Prostate gland (tissue), 2 donors: ENCODE results near the gene IQCC. TPM values are rescaled to one million over a fixed set of nuclear protein-coding genes. Genes with fewer than 3 reads are reported as not detected.

Source experiments
- DNase-seq: peaks from one replicate; pipeline ENCODE4 v3.0.0-alpha.2; 2019; ENCODE audit warnings: low spot score
- H3K27ac ChIP-seq, 2 donors: fragments of 200-600 bp; sonication (generic); 2 replicates each; pipeline ENCODE4 v1.5.1; 2017 to 2019
- H3K27me3 ChIP-seq: fragments of 200-600 bp; sonication (generic); replicated peaks from 2 replicates; pipeline ENCODE4 v1.5.1; 2019; ENCODE audit not compliant: insufficient read depth
- H3K36me3 ChIP-seq, 2 donors: fragments of 200-600 bp; sonication (generic); 1 replicate in 1 of 2; 2 replicates in 1 of 2; pipeline versions ENCODE4 v1.5.1 to v1.8.1; 2017 to 2019
- H3K4me1 ChIP-seq: fragments of 200-600 bp; sonication (generic); replicated peaks from 2 replicates; pipeline ENCODE4 v1.5.1; 2019
- H3K4me3 ChIP-seq, 2 donors: fragments of 200-600 bp; sonication (generic); 2 replicates each; pipeline ENCODE4 v1.5.1; 2017 to 2019
- H3K9me3 ChIP-seq: fragments of 200-600 bp; sonication (generic); 2 replicates; pipeline ENCODE4 v1.5.1; 2017
- POLR2A ChIP-seq: fragments of 450-650 bp; IDR thresholded peaks from one replicate; pipeline ENCODE4 v1.6.1; 2016; ENCODE audit warnings: antibody characterized with exemption, mild to moderate bottlenecking
- POLR2AphosphoS5 ChIP-seq: sonication (generic); formaldehyde crosslinking; IDR thresholded peaks from one replicate; pipeline ENCODE4 v1.6.1; 2017; ENCODE audit warnings: antibody characterized with exemption
- WGBS: methylation state at CpG from one replicate; pipeline ENCODE4 v1.1.5; 2018; 5-methylcytosine and 5-hydroxymethylcytosine counted together
- intact Hi-C: fragments of 100-400 bp; cut with DNase I; formaldehyde crosslinking; loops from one replicate; pipeline ENCODE4 v1.14.2; 2022
- total RNA-seq, 2 donors: library from RNA; depleted of rRNA; stranded (reverse); fragments of >200 nt; gene quantifications; one replicate each; pipeline ENCODE4 v1.1.0, GENCODE V29; 2016
- TF ChIP-seq, protein P1 (sequence below), 4 experiments: fragments of 200-600 bp in 2 of 4; fragments of 450-650 bp in 2 of 4; sonication (generic) in 2 of 4; IDR thresholded peaks; 1 replicate in 3 of 4; 2 replicates in 1 of 4; pipeline ENCODE4 v1.5.1; 2016 to 2019; ENCODE audit warnings: antibody characterized with exemption in 4 of 4, mild to moderate bottlenecking in 2 of 4, moderate library complexity in 2 of 4

Gene IQCC
- total RNA-seq, 2 donors from 2014 or later, result 5.2 to 5.6 TPM

- Histone ChIP-seq H3K36me3 (no peaks in the 10 kb centered on the region), H3K4me3 (no peak within 1 kb of the TSS), H3K27me3 (no peaks in the 10 kb centered on the region), H3K4me1 (no peaks in the 10 kb centered on the region), H3K27ac (peak within 1 kb of the TSS; percentile 11 to 15), H3K9me3 (no peaks in the 10 kb centered on the region)
- WGBS, result 81% methylated on average over 25 of the region's 25 CpGs
- intact Hi-C loops, result no loop called here
- DNase-seq, result no peak
- TF ChIP-seq, protein P1, sequence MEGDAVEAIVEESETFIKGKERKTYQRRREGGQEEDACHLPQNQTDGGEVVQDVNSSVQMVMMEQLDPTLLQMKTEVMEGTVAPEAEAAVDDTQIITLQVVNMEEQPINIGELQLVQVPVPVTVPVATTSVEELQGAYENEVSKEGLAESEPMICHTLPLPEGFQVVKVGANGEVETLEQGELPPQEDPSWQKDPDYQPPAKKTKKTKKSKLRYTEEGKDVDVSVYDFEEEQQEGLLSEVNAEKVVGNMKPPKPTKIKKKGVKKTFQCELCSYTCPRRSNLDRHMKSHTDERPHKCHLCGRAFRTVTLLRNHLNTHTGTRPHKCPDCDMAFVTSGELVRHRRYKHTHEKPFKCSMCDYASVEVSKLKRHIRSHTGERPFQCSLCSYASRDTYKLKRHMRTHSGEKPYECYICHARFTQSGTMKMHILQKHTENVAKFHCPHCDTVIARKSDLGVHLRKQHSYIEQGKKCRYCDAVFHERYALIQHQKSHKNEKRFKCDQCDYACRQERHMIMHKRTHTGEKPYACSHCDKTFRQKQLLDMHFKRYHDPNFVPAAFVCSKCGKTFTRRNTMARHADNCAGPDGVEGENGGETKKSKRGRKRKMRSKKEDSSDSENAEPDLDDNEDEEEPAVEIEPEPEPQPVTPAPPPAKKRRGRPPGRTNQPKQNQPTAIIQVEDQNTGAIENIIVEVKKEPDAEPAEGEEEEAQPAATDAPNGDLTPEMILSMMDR (IDR thresholded peaks at IDR 0.05), result no peak
- TF ChIP-seq POLR2A (no peak), POLR2AphosphoS5 (no peak)
Observed at GRCh38 chr1:32250893-32251716, 45.6 kb downstream of the IQCC start, which contains the start of gene LCK. TSS of gene LCK (plus strand) at chr1:32251265. CDS start at chr1:32274330, 23,065 bp downstream.

- Histone ChIP-seq H3K4me1 (no peaks in the 10 kb centered on the region), H3K36me3 (no peaks in the 10 kb centered on the region), H3K4me3 (no peak overlapping the region), H3K27me3 (no peaks in the 10 kb centered on the region), H3K9me3 (no peaks in the 10 kb centered on the region), H3K27ac (no peak overlapping the region)
- no peak for DNase-seq
- 82% methylated on average over 10 of the region's 10 CpGs for WGBS
- intact Hi-C loops, result no loop called here
- TF ChIP-seq POLR2AphosphoS5 (no peak), POLR2A (no peak)
- TF ChIP-seq, protein P1 (IDR thresholded peaks at IDR 0.05), result no peak
Observed at GRCh38 chr1:32255072-32256071, 49.9 kb downstream of the IQCC start.

GRCh38 chr1:32256473-32257226, 51.2 kb downstream of the IQCC start:
- intact Hi-C loops, result no loop called here
- TF ChIP-seq POLR2A, result no peak
- TF ChIP-seq POLR2AphosphoS5, result no peak
- TF ChIP-seq, protein P1 (IDR thresholded peaks at IDR 0.05), result no peak
- WGBS, result 67% methylated on average over 9 of the region's 9 CpGs

GRCh38 chr1:32257227-32257508, 51.7 kb downstream of the IQCC start:
- Histone ChIP-seq H3K27me3 (no peaks in the 10 kb centered on the region), H3K9me3 (no peaks in the 10 kb centered on the region), H3K4me3 (no peak overlapping the region), H3K36me3 (no peaks in the 10 kb centered on the region), H3K4me1 (no peaks in the 10 kb centered on the region), H3K27ac (no peak overlapping the region)
- no peak for DNase-seq
- TF ChIP-seq POLR2A, result no peak
- TF ChIP-seq, protein P1 (IDR thresholded peaks at IDR 0.05), result no peak
- TF ChIP-seq POLR2AphosphoS5, result no peak
- 90% methylated on average over 6 of the region's 6 CpGs for WGBS
- intact Hi-C loops, result no loop called here

More at GRCh38 chr1:32256473-32257226, 51.2 kb downstream of the IQCC start:
- no peaks in the 10 kb centered on the region for H3K4me1 ChIP-seq
- H3K36me3 ChIP-seq, result no peaks in the 10 kb centered on the region
- no peaks in the 10 kb centered on the region for H3K9me3 ChIP-seq
- no peak overlapping the region for H3K4me3 ChIP-seq
- H3K27ac ChIP-seq, result no peak overlapping the region
- DNase-seq, result no peak
- H3K27me3 ChIP-seq, result no peaks in the 10 kb centered on the region

Other genes starting within 250 kb of the IQCC start
- 10 to 100 TPM; 77.3 to 77.6 TPM for gene KHDRBS1, start 191.8 kb upstream of the IQCC start, total RNA-seq
- 10 to 100 TPM in 1 of 2 donors, 1 to 10 TPM in 1; 8.2 to 15.4 TPM for gene TMEM39B, start 132.7 kb upstream of the IQCC start, total RNA-seq
- gene KPNA6, start 97.6 kb upstream of the IQCC start, total RNA-seq, result 10 to 100 TPM; 37.9 to 56.9 TPM
- 10 to 100 TPM; 49.6 to 70.8 TPM for gene TXLNA, start 26.0 kb upstream of the IQCC start, total RNA-seq
- gene CCDC28B, start 5.1 kb upstream of the IQCC start, total RNA-seq, result 10 to 100 TPM in 1 of 2 donors, 1 to 10 TPM in 1; 2.9 to 85.5 TPM
- gene DCDC2B, start 3.4 kb downstream of the IQCC start, total RNA-seq, result not detected
- 10 to 100 TPM; 17.9 to 31.7 TPM for gene TMEM234, start 16.7 kb downstream of the IQCC start, total RNA-seq
- 100 to 1,000 TPM; 158 to 181 TPM for gene EIF3I, start 16.7 kb downstream of the IQCC start, total RNA-seq
- 1 to 10 TPM; 2.3 to 3.6 TPM for gene FAM167B, start 41.6 kb downstream of the IQCC start, total RNA-seq
- 1 to 10 TPM; 1.3 to 4.4 TPM for gene LCK, start 45.6 kb downstream of the IQCC start, total RNA-seq
- gene HDAC1, start 86.4 kb downstream of the IQCC start, total RNA-seq, result 10 to 100 TPM; 85.8 to 98.0 TPM
- gene MARCKSL1, start 130.6 kb downstream of the IQCC start, total RNA-seq, result 100 to 1,000 TPM; 144 to 243 TPM
- 10 to 100 TPM in 1 of 2 donors, 1 to 10 TPM in 1; 8.5 to 24.2 TPM for gene FAM229A, start 156.8 kb downstream of the IQCC start, total RNA-seq
- 1 to 10 TPM in 1 of 2 donors, not detected in 1; 7.0 TPM for gene TSSK3, start 156.9 kb downstream of the IQCC start, total RNA-seq
- 100 to 1,000 TPM in 1 of 2 donors, 10 to 100 TPM in 1; 78.3 to 248 TPM for gene BSDC1, start 188.8 kb downstream of the IQCC start, total RNA-seq